Measurements from ENCODE around the gene RNU2-1.
"Not testable (repeated sequence)": the region's sequence is repeated elsewhere in the genome, so short reads cannot be mapped to it uniquely, and the experiment has no call there.

DNA sequence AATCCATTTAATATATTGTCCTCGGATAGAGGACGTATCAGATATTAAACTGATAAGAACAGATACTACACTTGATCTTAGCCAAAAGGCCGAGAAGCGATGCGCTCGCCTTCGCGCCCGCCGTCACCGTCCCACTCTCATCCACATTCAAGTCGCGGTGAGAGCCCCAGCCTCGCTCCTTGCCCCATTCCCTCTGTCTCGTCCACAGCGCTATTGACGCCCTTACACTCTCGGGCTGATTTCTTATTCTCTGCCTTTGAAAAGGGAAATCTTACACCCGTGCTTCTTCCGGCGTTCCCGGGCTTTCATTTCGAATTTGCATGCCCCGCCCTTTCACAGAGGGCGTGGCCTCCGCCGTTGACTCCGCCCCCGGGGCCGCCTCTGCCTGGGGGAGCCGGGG is at the start of gene RNU2-1:
- TF ChIP-seq CTCF (conservative IDR thresholded peaks at IDR 0.05); ZFX (IDR thresholded peaks at IDR 0.05): not testable (repeated sequence)

Data from C4-2B (cell line).